GM12878 (cell line): ENCODE data around the gene NELL1. TPM values are rescaled to one million over a fixed set of nuclear protein-coding genes. Genes with fewer than 3 reads are reported as not detected.

Experiments used
- ATAC-seq: fragments of 200-7000 bp; cut with Tn5 transposase; 3 replicates; pipeline ENCODE4 v1.9.1; 2020; ENCODE audit warnings: mild to moderate bottlenecking, moderate library complexity
- BruUV-seq: library from RNA; stranded (reverse); fragments of 400-500 nt; replicated peaks from 2 replicates; lab custom pipeline; 2021; lab: Mats Ljungman, UMichigan
- CTCF ChIA-PET: fragments of 300-600 bp; sonication (Branson Sonifier 250); formaldehyde crosslinking; extraction: SDS; loops from one replicate; lab custom pipeline; 2021; ENCODE audit warnings: inconsistent platforms; lab: Yijun Ruan, JAX
- POLR2A ChIA-PET: fragments of 350-600 bp; formaldehyde crosslinking; extraction: SDS; loops from one replicate; lab custom pipeline; 2021; ENCODE audit warnings: inconsistent platforms; lab: Charles Lee
- RAD21 ChIA-PET: fragments of 300-600 bp; sonication (Branson Sonifier 250); formaldehyde crosslinking; loops from one replicate; lab custom pipeline; 2023; ENCODE audit warnings: antibody characterized with exemption; ENCODE audit not compliant: unreplicated experiment; lab: Charles Lee
- SMC1A ChIA-PET: fragments of 300-600 bp; sonication (Branson Sonifier 250); formaldehyde crosslinking; loops from one replicate; lab custom pipeline; 2023; ENCODE audit not compliant: unreplicated experiment, uncharacterized antibody; lab: Charles Lee
- DNase-seq: peaks from one replicate; pipeline ENCODE4 v3.0.0-alpha.2; 2011; ENCODE audit warnings: low read depth, low spot score
- FAIRE-seq: peaks from 3 replicates; lab custom pipeline; 2011; peaks lifted over from hg19 to GRCh38; lab: Jason Lieb, UNC
- H2AFZ ChIP-seq: 2 replicates; pipeline ENCODE4 v1.6.0; 2011; ENCODE audit warnings: low read depth, low read length, control low read depth; ENCODE audit not compliant: control insufficient read depth
- H3K27ac ChIP-seq: 2 replicates; pipeline ENCODE4 v1.5.1; 2011; ENCODE audit warnings: control low read depth; ENCODE audit not compliant: control insufficient read depth, insufficient read depth
- H3K27me3 ChIP-seq, 2 experiments: replicated peaks in 1 of 2; 2 replicates each; pipeline versions ENCODE4 v1.6.0 to v1.6.1; 2011; ENCODE audit warnings: low read length in 1 of 2; ENCODE audit not compliant: control insufficient read depth in 2 of 2, insufficient read depth in 2 of 2
- H3K36me3 ChIP-seq, 2 experiments: 2 replicates each; pipeline ENCODE4 v1.5.1; 2011; ENCODE audit warnings: low read length in 1 of 2; ENCODE audit not compliant: control insufficient read depth in 2 of 2, insufficient read depth in 2 of 2
- H3K4me1 ChIP-seq: 2 replicates; pipeline ENCODE4 v1.6.1; 2011; ENCODE audit warnings: mild to moderate bottlenecking, low read length, moderate library complexity, mixed read lengths; ENCODE audit not compliant: control insufficient read depth, insufficient read depth
- H3K4me2 ChIP-seq: 2 replicates; pipeline ENCODE4 v1.6.0; 2011; ENCODE audit warnings: control low read depth; ENCODE audit not compliant: control insufficient read depth, insufficient read depth
- H3K4me3 ChIP-seq: fragments of 200-600 bp; sonication (generic); 2 replicates; pipeline ENCODE4 v1.5.1; 2016
- H3K79me2 ChIP-seq: 2 replicates; pipeline ENCODE4 v1.6.0; 2011; ENCODE audit warnings: low read length; ENCODE audit not compliant: control insufficient read depth, insufficient read depth
- H3K9ac ChIP-seq: 2 replicates; pipeline ENCODE4 v1.8.0; 2011; ENCODE audit warnings: low read length, control low read depth, mixed read lengths; ENCODE audit not compliant: control insufficient read depth, insufficient read depth
- H3K9me3 ChIP-seq: replicated peaks from 3 replicates; pipeline ENCODE4 v1.5.1; 2011; ENCODE audit warnings: mild to moderate bottlenecking, low read length; ENCODE audit not compliant: control insufficient read depth, insufficient read depth
- H4K20me1 ChIP-seq: 2 replicates; pipeline ENCODE4 v1.6.0; 2011; ENCODE audit not compliant: control insufficient read depth, insufficient read depth
- CTCF ChIP-seq, 3 experiments: IDR thresholded peaks in 2 of 3; conservative IDR thresholded peaks in 1 of 3; 2 replicates each; pipeline ENCODE4 v1.5.1; 2011; ENCODE audit warnings: low read depth in 3 of 3, low read length in 3 of 3, mild to moderate bottlenecking in 3 of 3, control low read depth in 2 of 3, moderate library complexity in 2 of 3, inconsistent platforms in 1 of 3, mixed read lengths in 1 of 3; ENCODE audit not compliant: control insufficient read depth in 2 of 3, insufficient read depth in 1 of 3; ENCODE audit errors: extremely low read depth in 1 of 3
- E2F4 ChIP-seq: IDR thresholded peaks from 2 replicates; pipeline ENCODE4 v1.6.1; 2012; ENCODE audit warnings: low read depth, low read length, improper control_type of control experiment
- FOXM1 ChIP-seq: IDR thresholded peaks from 2 replicates; pipeline ENCODE4 v1.6.1; 2012; ENCODE audit warnings: low read depth, mild to moderate bottlenecking, inconsistent platforms, low read length, moderate library complexity
- MYB ChIP-seq: fragments of 150-350 bp; IDR thresholded peaks from 2 replicates; pipeline ENCODE4 v1.6.1; 2014; ENCODE audit warnings: mild to moderate bottlenecking, low read depth, low read length, borderline replicate concordance
- PAX5 ChIP-seq: IDR thresholded peaks from 2 replicates; pipeline ENCODE4 v1.6.1; 2011; ENCODE audit warnings: low read depth, low read length, borderline replicate concordance
- PML ChIP-seq: IDR thresholded peaks from 2 replicates; pipeline ENCODE4 v1.6.1; 2012; ENCODE audit warnings: low read length, inconsistent platforms
- POLR2A ChIP-seq: IDR thresholded peaks from 2 replicates; pipeline ENCODE4 v1.6.1; 2011; ENCODE audit warnings: low read depth, mild to moderate bottlenecking, low read length
- ZBTB33 ChIP-seq: fragments of 450-650 bp; IDR thresholded peaks from 2 replicates; pipeline ENCODE4 v1.6.1; 2017; ENCODE audit warnings: mild to moderate bottlenecking
- in situ Hi-C: fragments of 300-500 bp; cut with MboI; formaldehyde crosslinking; loops from 9 replicates; pipeline ENCODE4 v1.14.3; 2018; ENCODE audit warnings: mixed read lengths
- intact Hi-C: fragments of 100-400 bp; cut with micrococcal nuclease; formaldehyde crosslinking; loops from one replicate; pipeline ENCODE4 v1.14.2; 2022; ENCODE audit not compliant: unreplicated experiment
- polyA plus RNA-seq, 11 experiments: library from polyadenylated mRNA; depleted of rRNA in 4 of 11; unstranded in 6 of 11; stranded (reverse) in 5 of 11; fragments of >200 nt; fragmentation: Nextera tagmentation in 4 of 11; fragmentation: Illumina TruSeq in 1 of 11; extraction: Ambion mirVana in 4 of 11; extraction: Trizol in 1 of 11; gene quantifications; 1 replicate in 1 of 11; 2 replicates in 10 of 11; pipeline versions ENCODE4 v1.2.1 to v1.2.3, GENCODE V29; 2011 to 2016; ENCODE audit warnings: inconsistent platforms in 2 of 11, missing spikeins in 2 of 11, low read depth in 1 of 11
- total RNA-seq, 4 experiments: library from RNA; depleted of rRNA in 3 of 4; stranded (reverse); fragments of >200 nt in 3 of 4; fragmentation: Illumina TruSeq in 1 of 4; extraction: Trizol in 1 of 4; gene quantifications; 2 replicates each; pipeline versions ENCODE4 v1.2.1 to v1.2.3, GENCODE V29; 2013 to 2021
- TF ChIP-seq, protein P1 (sequence below): fragments of 450-650 bp; IDR thresholded peaks from 2 replicates; pipeline ENCODE4 v1.6.1; 2017; ENCODE audit warnings: mild to moderate bottlenecking, low read depth, inconsistent platforms; ENCODE audit not compliant: poor library complexity, severe bottlenecking
- TF ChIP-seq, protein P2 (sequence below): IDR thresholded peaks from 2 replicates; pipeline ENCODE4 v1.6.1; 2011; ENCODE audit warnings: borderline replicate concordance, low read depth, mild to moderate bottlenecking, moderate library complexity, mixed read lengths, low read length; ENCODE audit not compliant: insufficient read depth; ENCODE audit errors: extremely low read length
- TF ChIP-seq, protein P3 (sequence below): fragments of 450-650 bp; IDR thresholded peaks from 2 replicates; pipeline ENCODE4 v1.6.1; 2018; ENCODE audit warnings: mild to moderate bottlenecking, low read depth, moderate library complexity; ENCODE audit not compliant: partially characterized antibody

The NELL1 gene
- total and polyA plus RNA-seq, 10 of the 15 experiments (the other 5 are each of a cell fraction or from before 2014, with no cell fraction given) = 0.02 to 0.12 TPM; not detected in 8

- TF ChIP-seq, protein P1, sequence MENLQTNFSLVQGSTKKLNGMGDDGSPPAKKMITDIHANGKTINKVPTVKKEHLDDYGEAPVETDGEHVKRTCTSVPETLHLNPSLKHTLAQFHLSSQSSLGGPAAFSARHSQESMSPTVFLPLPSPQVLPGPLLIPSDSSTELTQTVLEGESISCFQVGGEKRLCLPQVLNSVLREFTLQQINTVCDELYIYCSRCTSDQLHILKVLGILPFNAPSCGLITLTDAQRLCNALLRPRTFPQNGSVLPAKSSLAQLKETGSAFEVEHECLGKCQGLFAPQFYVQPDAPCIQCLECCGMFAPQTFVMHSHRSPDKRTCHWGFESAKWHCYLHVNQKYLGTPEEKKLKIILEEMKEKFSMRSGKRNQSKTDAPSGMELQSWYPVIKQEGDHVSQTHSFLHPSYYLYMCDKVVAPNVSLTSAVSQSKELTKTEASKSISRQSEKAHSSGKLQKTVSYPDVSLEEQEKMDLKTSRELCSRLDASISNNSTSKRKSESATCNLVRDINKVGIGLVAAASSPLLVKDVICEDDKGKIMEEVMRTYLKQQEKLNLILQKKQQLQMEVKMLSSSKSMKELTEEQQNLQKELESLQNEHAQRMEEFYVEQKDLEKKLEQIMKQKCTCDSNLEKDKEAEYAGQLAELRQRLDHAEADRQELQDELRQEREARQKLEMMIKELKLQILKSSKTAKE = no peak
- TF ChIP-seq ZBTB33 = no peak
Measured at GRCh38 chr11:20875889-20876288, 206.5 kb downstream of the NELL1 start (continued).

GRCh38 chr11:20876738-20877137, 207.4 kb downstream of the NELL1 start:
- H3K4me3 ChIP-seq = no peak overlapping the region
- no peaks in the 10 kb centered on the region for H4K20me1 ChIP-seq
- ChIA-PET SMC1A (interaction anchor here (0.9 kb wide), 1 partner anchor 10 kb away, joined by 3 read pairs; no protein-coding TSS in a partner anchor), RAD21 (no interaction called here), POLR2A (no interaction called here), CTCF (interaction anchor here (0.8 kb wide), 1 partner anchor 11 kb away, joined by 3 read pairs; no protein-coding TSS in a partner anchor)
- no peak overlapping the region for H3K27ac ChIP-seq
- no peaks in the 10 kb centered on the region for H3K36me3 ChIP-seq
- H3K4me1 ChIP-seq = no peaks in the 10 kb centered on the region
- no TSS peak for BruUV-seq
- H3K9me3 ChIP-seq = no peaks in the 10 kb centered on the region
- no peak overlapping the region for H3K9ac ChIP-seq
- H2AFZ ChIP-seq = no peak overlapping the region
- FAIRE-seq (no peak), DNase-seq (no peak), ATAC-seq (no peak)
- intact Hi-C loops = no loop called here
- H3K79me2 ChIP-seq = no peaks in the 10 kb centered on the region
- in situ Hi-C loops = no loop called here
- no peaks in the 10 kb centered on the region; a peak in 1 of 4 replicates for H3K27me3 ChIP-seq
- H3K4me2 ChIP-seq = no peak overlapping the region
- TF ChIP-seq CTCF (IDR thresholded peaks at IDR 0.05 in 2 of 3, conservative IDR thresholded peaks at IDR 0.05 in 1 of 3; ENCODE audit: control insufficient read depth in 2 of 3, extremely low read depth in 1 of 3, insufficient read depth in 1 of 3, low read depth in 3 of 3, low read length in 3 of 3) (no peak), MYB (no peak), POLR2A (no peak), FOXM1 (no peak), E2F4 (no peak), PAX5 (no peak), PML (no peak)
- TF ChIP-seq, protein P2, sequence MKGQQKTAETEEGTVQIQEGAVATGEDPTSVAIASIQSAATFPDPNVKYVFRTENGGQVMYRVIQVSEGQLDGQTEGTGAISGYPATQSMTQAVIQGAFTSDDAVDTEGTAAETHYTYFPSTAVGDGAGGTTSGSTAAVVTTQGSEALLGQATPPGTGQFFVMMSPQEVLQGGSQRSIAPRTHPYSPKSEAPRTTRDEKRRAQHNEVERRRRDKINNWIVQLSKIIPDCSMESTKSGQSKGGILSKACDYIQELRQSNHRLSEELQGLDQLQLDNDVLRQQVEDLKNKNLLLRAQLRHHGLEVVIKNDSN = no peak
- TF ChIP-seq, protein P3, sequence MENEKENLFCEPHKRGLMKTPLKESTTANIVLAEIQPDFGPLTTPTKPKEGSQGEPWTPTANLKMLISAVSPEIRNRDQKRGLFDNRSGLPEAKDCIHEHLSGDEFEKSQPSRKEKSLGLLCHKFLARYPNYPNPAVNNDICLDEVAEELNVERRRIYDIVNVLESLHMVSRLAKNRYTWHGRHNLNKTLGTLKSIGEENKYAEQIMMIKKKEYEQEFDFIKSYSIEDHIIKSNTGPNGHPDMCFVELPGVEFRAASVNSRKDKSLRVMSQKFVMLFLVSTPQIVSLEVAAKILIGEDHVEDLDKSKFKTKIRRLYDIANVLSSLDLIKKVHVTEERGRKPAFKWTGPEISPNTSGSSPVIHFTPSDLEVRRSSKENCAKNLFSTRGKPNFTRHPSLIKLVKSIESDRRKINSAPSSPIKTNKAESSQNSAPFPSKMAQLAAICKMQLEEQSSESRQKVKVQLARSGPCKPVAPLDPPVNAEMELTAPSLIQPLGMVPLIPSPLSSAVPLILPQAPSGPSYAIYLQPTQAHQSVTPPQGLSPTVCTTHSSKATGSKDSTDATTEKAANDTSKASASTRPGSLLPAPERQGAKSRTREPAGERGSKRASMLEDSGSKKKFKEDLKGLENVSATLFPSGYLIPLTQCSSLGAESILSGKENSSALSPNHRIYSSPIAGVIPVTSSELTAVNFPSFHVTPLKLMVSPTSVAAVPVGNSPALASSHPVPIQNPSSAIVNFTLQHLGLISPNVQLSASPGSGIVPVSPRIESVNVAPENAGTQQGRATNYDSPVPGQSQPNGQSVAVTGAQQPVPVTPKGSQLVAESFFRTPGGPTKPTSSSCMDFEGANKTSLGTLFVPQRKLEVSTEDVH = no peak
